Gastroesophageal sphincter (tissue), 3 donors: Measurements from ENCODE around the gene NTRK1.

ENCODE experiments used
- CTCF ChIP-seq, 4 experiments: fragments of 200-600 bp in 2 of 4; fragments of 450-650 bp in 2 of 4; sonication (generic) in 1 of 4; IDR thresholded peaks; one replicate each; pipeline ENCODE4 v1.5.1; 2017 to 2019; ENCODE audit warnings: antibody characterized with exemption in 4 of 4, mild to moderate bottlenecking in 2 of 4, moderate library complexity in 2 of 4
- EP300 ChIP-seq: sonication (generic); formaldehyde crosslinking; IDR thresholded peaks from one replicate; pipeline ENCODE4 v1.6.1; 2017; ENCODE audit warnings: antibody characterized with exemption, mild to moderate bottlenecking
- POLR2A ChIP-seq, 2 donors: fragments of 450-650 bp; IDR thresholded peaks; one replicate each; pipeline ENCODE4 v1.6.1; 2017; ENCODE audit warnings: antibody characterized with exemption in 2 of 2, mild to moderate bottlenecking in 2 of 2, moderate library complexity in 1 of 2
- POLR2AphosphoS5 ChIP-seq: sonication (generic); formaldehyde crosslinking; IDR thresholded peaks from one replicate; pipeline ENCODE4 v1.6.1; 2017; ENCODE audit warnings: antibody characterized with exemption

GRCh38 chr1:156812293-156812990, 48.2 kb upstream of the NTRK1 start:
- TF ChIP-seq POLR2A (IDR thresholded peaks at IDR 0.05) = no peak
- TF ChIP-seq CTCF (IDR thresholded peaks at IDR 0.05) = no peak
- TF ChIP-seq EP300 = no peak
- TF ChIP-seq POLR2AphosphoS5 = no peak
